Measurements from ENCODE around the gene PDE6B. TPM values are rescaled to one million over a fixed set of nuclear protein-coding genes. Genes with fewer than 3 reads are reported as not detected.
A peak's percentile ranks its signal among the peaks of the same experiment; 100 is the strongest.

The PDE6B gene
- total and polyA plus RNA-seq, 9 donors, result 1.4 to 7.5 (median 4.6) TPM

DNA sequence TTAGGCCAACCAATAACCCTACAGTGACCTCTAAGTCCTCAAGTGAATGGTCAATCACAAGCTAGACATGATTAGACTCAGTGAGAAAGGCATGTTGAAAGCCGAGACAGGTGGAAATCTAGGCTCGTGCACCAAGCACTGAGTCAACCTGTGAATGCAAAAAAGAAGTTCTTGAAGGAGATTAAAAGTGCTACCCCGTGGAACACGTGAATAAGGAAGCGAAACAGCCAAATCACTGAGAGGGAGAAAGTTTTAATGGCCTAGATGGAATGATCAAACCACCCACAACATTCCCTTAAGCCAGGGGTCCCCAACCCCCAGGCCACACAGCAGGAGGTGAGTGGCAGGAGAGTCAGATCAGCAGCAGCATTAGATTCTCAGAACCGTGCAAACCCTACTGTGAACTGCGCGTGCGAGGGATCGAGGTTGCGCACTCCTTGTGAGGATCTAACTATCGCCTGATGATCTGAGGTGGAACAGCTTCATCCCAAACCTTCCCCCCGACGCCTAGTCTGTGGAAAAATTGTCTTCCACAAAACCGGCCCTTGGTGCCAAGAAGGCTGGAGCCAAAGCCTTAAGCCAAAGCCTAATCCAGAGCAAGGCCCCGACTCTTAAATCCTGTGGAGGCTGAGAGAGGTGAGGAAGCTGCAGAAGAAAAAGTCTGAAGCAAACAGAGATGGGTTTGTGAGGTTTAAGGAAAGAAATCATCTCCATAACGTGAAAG is 19.5 kb upstream of the PDE6B start:
- H3K4me3 ChIP-seq, result no peak overlapping the region
- intact Hi-C loops (cut with DNase I), result no loop called here
- H3K27ac ChIP-seq, result no peak overlapping the region
- TF ChIP-seq, protein P1, sequence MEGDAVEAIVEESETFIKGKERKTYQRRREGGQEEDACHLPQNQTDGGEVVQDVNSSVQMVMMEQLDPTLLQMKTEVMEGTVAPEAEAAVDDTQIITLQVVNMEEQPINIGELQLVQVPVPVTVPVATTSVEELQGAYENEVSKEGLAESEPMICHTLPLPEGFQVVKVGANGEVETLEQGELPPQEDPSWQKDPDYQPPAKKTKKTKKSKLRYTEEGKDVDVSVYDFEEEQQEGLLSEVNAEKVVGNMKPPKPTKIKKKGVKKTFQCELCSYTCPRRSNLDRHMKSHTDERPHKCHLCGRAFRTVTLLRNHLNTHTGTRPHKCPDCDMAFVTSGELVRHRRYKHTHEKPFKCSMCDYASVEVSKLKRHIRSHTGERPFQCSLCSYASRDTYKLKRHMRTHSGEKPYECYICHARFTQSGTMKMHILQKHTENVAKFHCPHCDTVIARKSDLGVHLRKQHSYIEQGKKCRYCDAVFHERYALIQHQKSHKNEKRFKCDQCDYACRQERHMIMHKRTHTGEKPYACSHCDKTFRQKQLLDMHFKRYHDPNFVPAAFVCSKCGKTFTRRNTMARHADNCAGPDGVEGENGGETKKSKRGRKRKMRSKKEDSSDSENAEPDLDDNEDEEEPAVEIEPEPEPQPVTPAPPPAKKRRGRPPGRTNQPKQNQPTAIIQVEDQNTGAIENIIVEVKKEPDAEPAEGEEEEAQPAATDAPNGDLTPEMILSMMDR (IDR thresholded peaks at IDR 0.05), result no peak
- no peak for TF ChIP-seq POLR2A (IDR thresholded peaks at IDR 0.05)
- no peak for TF ChIP-seq EP300 (IDR thresholded peaks at IDR 0.05)
- H3K27me3 ChIP-seq, result no peaks in the 10 kb centered on the region
- no peaks in the 10 kb centered on the region for H3K36me3 ChIP-seq
- WGBS, 3 donors, result 78 to 86% (median 84%) methylated on average over 17 of the region's 17 CpGs
- DNase-seq, result no peak
- H3K4me1 ChIP-seq (ENCODE audit: insufficient read depth), result no peaks in the 10 kb centered on the region
- no peaks in the 10 kb centered on the region for H3K9me3 ChIP-seq

DNA sequence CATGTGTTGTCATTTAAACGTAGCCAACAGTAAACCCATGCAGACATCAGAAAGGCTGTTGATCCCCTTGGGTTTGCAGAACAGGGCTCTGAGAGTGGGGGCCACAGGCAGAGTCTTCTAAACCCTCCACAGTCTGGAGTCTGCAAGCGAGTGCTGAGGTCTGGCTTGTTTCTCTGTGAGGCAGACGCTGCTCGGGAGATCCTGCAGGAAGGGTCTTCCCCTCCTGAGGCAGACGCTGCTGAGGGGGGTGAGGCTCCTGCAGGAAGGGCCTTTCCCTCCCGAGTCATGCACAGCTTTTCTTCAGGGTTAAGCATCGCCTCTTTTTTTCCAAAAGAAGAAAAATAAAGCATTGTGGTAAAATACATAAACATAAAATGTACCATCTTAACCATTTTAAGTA is 17.1 kb upstream of the PDE6B start:
- Histone ChIP-seq H3K9me3 (no peaks in the 10 kb centered on the region), H3K4me3 (no peak overlapping the region), H3K27me3 (no peaks in the 10 kb centered on the region), H3K36me3 (no peaks in the 10 kb centered on the region), H3K4me1 (ENCODE audit: insufficient read depth) (no peaks in the 10 kb centered on the region), H3K27ac (no peak overlapping the region)
- peak in 1 of 5 donors; percentile 15 for DNase-seq
- 24 to 37% (median 34%) methylated on average over 7 of the region's 7 CpGs for WGBS, 3 donors
- intact Hi-C loops (cut with DNase I), result no loop called here
- no peak for TF ChIP-seq EP300 (IDR thresholded peaks at IDR 0.05)
- TF ChIP-seq POLR2A (IDR thresholded peaks at IDR 0.05), result no peak
- TF ChIP-seq, protein P1 (IDR thresholded peaks at IDR 0.05), result no peak

DNA sequence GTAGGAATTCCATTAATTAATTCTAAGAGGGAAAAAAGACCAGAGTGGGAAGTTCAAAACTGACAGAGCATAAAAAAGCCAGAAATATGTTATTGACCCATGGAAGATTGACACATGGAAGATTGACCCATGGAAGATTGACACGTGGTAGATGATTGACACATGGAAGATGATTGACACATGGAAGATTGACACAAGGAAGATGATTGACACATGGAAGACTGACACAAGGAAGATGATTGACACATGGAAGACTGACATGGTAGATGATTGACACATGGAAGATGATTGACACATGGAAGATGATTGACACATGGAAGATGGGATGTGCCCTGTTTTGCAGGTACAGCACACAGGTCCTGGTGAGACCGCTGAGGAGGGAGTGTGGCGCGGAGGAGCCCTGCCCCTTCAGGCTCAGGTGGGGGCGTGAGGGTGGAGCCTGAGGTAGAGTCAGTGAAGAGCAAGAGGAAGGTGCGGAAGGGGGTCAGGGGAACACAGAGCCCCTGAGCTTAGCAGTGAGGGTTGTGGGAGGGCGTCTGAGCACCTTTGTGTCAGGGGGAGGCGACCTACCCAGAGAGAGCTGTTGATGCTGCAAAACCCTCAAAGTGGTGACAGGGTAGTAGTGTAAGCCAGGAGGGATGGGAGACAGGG is 15.8 kb upstream of the PDE6B start:
- no peak for TF ChIP-seq EP300 (IDR thresholded peaks at IDR 0.05)
- TF ChIP-seq, protein P1 (IDR thresholded peaks at IDR 0.05), result no peak
- TF ChIP-seq POLR2A (IDR thresholded peaks at IDR 0.05), result no peak

DNA sequence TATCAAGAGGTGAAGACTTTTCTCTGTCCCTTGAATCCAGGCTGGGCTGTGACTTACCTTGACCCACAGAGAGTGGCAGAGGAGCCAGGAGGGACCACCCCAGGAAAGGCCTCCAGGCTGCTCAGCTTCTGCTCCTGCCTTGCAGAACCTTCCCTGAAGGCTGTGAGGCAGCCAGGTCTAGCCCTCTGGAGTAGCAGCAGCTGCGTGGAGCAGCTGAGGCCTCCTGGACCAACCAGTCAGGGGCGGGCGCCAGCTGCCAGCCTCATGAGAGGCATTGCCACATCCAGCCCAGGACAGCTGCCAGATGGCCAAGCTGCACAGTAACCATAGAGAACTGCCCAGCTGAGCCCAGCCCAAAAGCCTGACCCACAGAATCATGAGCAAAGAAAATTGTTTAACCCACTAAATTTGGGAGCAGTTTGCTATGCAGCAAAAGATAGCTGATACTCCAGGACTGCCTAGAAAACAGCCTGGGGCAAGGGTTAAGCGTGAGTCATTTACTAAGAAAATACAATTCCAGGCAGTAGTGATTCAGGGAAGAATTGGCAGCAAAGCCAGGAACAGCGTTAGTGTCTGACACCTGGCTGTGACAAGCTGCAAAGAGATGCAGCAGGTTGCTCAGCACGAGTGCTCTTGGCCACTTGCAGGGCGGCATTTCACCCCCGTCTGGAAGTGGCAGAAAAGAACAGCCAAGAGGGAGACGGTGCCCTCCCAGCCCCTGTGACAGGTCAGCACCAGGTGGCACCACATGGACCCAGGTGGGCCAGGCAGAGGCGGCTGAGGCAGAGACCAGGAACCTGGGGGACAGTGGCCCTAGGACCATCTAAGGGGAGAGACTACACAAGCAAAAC is 14.7 kb upstream of the PDE6B start:
- Histone ChIP-seq H3K27ac (no peak overlapping the region), H3K36me3 (no peaks in the 10 kb centered on the region), H3K27me3 (no peaks in the 10 kb centered on the region), H3K4me1 (ENCODE audit: insufficient read depth) (no peaks in the 10 kb centered on the region), H3K9me3 (no peaks in the 10 kb centered on the region), H3K4me3 (no peak overlapping the region)
- TF ChIP-seq, protein P1 (IDR thresholded peaks at IDR 0.05), result no peak
- TF ChIP-seq EP300 (IDR thresholded peaks at IDR 0.05), result no peak
- no peak for TF ChIP-seq POLR2A (IDR thresholded peaks at IDR 0.05)
- intact Hi-C loops (cut with DNase I), result no loop called here
- WGBS, 3 donors, result 35 to 39% (median 39%) methylated on average over 8 to 10 of the region's 10 CpGs
- DNase-seq, result peak in 1 of 5 donors; percentile 21

More for the DNA sequence above, 15.8 kb upstream of the PDE6B start:
- H3K27ac ChIP-seq, result no peak overlapping the region
- no peaks in the 10 kb centered on the region for H3K4me1 ChIP-seq (ENCODE audit: insufficient read depth)
- WGBS, 3 donors, result 73 to 77% (median 74%) methylated on average over 8 of the region's 8 CpGs
- no peak overlapping the region for H3K4me3 ChIP-seq
- intact Hi-C loops (cut with DNase I), result no loop called here
- H3K36me3 ChIP-seq, result no peaks in the 10 kb centered on the region
- no peak for DNase-seq
- no peaks in the 10 kb centered on the region for H3K27me3 ChIP-seq
- no peaks in the 10 kb centered on the region for H3K9me3 ChIP-seq

All from ovary (tissue), 9 donors.